B cell (primary cell): ENCODE measurements around the gene GRID1. TPM values are rescaled to one million over a fixed set of nuclear protein-coding genes. Genes with fewer than 3 reads are reported as not detected.
A peak's percentile ranks its signal among the peaks of the same experiment; 100 is the strongest.

Experiments used
- ATAC-seq: fragments of 200-7000 bp; cut with Tn5 transposase; one replicate; pipeline ENCODE4 v1.10.0; 2021; ENCODE audit warnings: low read depth, mild to moderate bottlenecking, moderate number of reproducible peaks, moderate library complexity
- CTCF ChIA-PET: fragments of 350-600 bp; sonication (Branson Sonifier 250); formaldehyde crosslinking; loops from one replicate; lab custom pipeline; 2021; ENCODE audit warnings: antibody characterized with exemption, inconsistent platforms; lab: Charles Lee
- POLR2A ChIA-PET: fragments of 350-600 bp; sonication (Branson Sonifier 250); formaldehyde crosslinking; loops from one replicate; lab custom pipeline; 2021; ENCODE audit warnings: antibody characterized with exemption; lab: Charles Lee
- DNase-seq: peaks from one replicate; pipeline ENCODE4 v3.0.0; 2013
- H2AFZ ChIP-seq: 2 replicates; pipeline ENCODE4 v1.6.1; 2012; ENCODE audit warnings: mild to moderate bottlenecking, low read depth, low read length; ENCODE audit not compliant: insufficient read depth, poor library complexity, severe bottlenecking
- H3K27ac ChIP-seq, 2 donors: 1 replicate in 1 of 2; 2 replicates in 1 of 2; pipeline ENCODE4 v1.5.1; 2012 to 2013; ENCODE audit warnings: low read length in 2 of 2, mild to moderate bottlenecking in 2 of 2, moderate library complexity in 1 of 2
- H3K27me3 ChIP-seq, 4 experiments: fragments of 200-600 bp in 1 of 4; sonication (generic) in 1 of 4; replicated peaks in 1 of 4; 1 replicate in 2 of 4; 2 replicates in 2 of 4; pipeline versions ENCODE4 v1.6.1 to v1.7.0; 2013 to 2016; ENCODE audit warnings: low read length in 3 of 4, mild to moderate bottlenecking in 2 of 4, mixed read lengths in 1 of 4, moderate library complexity in 1 of 4; ENCODE audit not compliant: insufficient read depth in 4 of 4, control insufficient read depth in 3 of 4; ENCODE audit errors: control extremely low read depth in 1 of 4
- H3K36me3 ChIP-seq, 2 experiments: replicated peaks in 1 of 2; 1 replicate in 1 of 2; 2 replicates in 1 of 2; pipeline versions ENCODE4 v1.6.1 to v1.7.1; 2013; ENCODE audit warnings: low read length in 1 of 2; ENCODE audit not compliant: insufficient read depth in 2 of 2, control insufficient read depth in 1 of 2; ENCODE audit errors: control extremely low read depth in 1 of 2, extremely low read depth in 1 of 2
- H3K4me1 ChIP-seq, 2 donors: fragments of 200-600 bp in 1 of 2; sonication (generic) in 1 of 2; 1 replicate in 1 of 2; 2 replicates in 1 of 2; pipeline versions ENCODE4 v1.5.1 to v1.6.1; 2013 to 2017; ENCODE audit warnings: low read length in 2 of 2; ENCODE audit not compliant: control insufficient read depth in 2 of 2, insufficient read depth in 2 of 2
- H3K4me2 ChIP-seq: replicated peaks from 2 replicates; pipeline ENCODE3; 2012; ENCODE audit warnings: mild to moderate bottlenecking, low read depth, low read length; ENCODE audit not compliant: poor library complexity, severe bottlenecking
- H3K4me3 ChIP-seq, 5 experiments: fragments of 200-600 bp in 1 of 5; sonication (generic) in 1 of 5; 1 replicate in 3 of 5; 2 replicates in 2 of 5; pipeline versions ENCODE4 v1.5.1 to v1.7.0; 2011 to 2016; ENCODE audit warnings: low read length in 4 of 5, mild to moderate bottlenecking in 4 of 5, low read depth in 2 of 5, control low read depth in 1 of 5, moderate library complexity in 1 of 5; ENCODE audit not compliant: insufficient read depth in 1 of 5; ENCODE audit errors: control extremely low read depth in 1 of 5, extremely low read depth in 1 of 5
- H3K79me2 ChIP-seq: fragments of 200-600 bp; sonication (generic); one replicate; pipeline ENCODE4 v1.6.0; 2016; ENCODE audit warnings: low read length; ENCODE audit not compliant: control insufficient read depth, insufficient read depth
- H3K9ac ChIP-seq: fragments of 200-600 bp; sonication (generic); 2 replicates; pipeline ENCODE4 v1.6.1; 2017; ENCODE audit warnings: mild to moderate bottlenecking, low read length, moderate library complexity
- H3K9me3 ChIP-seq, 3 donors: one replicate each; pipeline versions ENCODE4 v1.6.1 to v1.7.1; 2013; ENCODE audit warnings: low read length in 2 of 3; ENCODE audit not compliant: control insufficient read depth in 2 of 3, insufficient read depth in 1 of 3; ENCODE audit errors: control extremely low read depth in 1 of 3
- H4K20me1 ChIP-seq: 2 replicates; pipeline ENCODE4 v1.6.0; 2012; ENCODE audit warnings: mild to moderate bottlenecking, low read length; ENCODE audit not compliant: insufficient read depth, control insufficient read depth, poor library complexity, severe bottlenecking
- H3K27ac Mint-ChIP-seq: one replicate; pipeline ENCODE4 v1.8.0; 2021; ENCODE audit warnings: mixed read lengths
- H3K27me3 Mint-ChIP-seq: one replicate; pipeline ENCODE4 v1.8.0; 2021; ENCODE audit warnings: mixed read lengths
- H3K4me1 Mint-ChIP-seq: one replicate; pipeline ENCODE4 v1.8.0; 2021; ENCODE audit warnings: mixed read lengths
- H3K4me3 Mint-ChIP-seq: one replicate; pipeline ENCODE4 v1.8.0; 2021; ENCODE audit warnings: mixed read lengths
- H3K9me3 Mint-ChIP-seq: one replicate; pipeline ENCODE4 v1.8.0; 2022; ENCODE audit warnings: mixed read lengths; ENCODE audit not compliant: insufficient read depth
- CTCF ChIP-seq: fragments of 200-600 bp; IDR thresholded peaks from one replicate; pipeline ENCODE4 v1.8.0; 2022; ENCODE audit warnings: antibody characterized with exemption, mild to moderate bottlenecking
- EZH2 ChIP-seq: IDR thresholded peaks from 2 replicates; pipeline ENCODE4 v1.6.1; 2012; ENCODE audit warnings: borderline replicate concordance, low read depth, mild to moderate bottlenecking, moderate library complexity, low read length; ENCODE audit not compliant: insufficient read depth, poor library complexity, severe bottlenecking
- WGBS: methylation state at CpG from one replicate; pipeline ENCODE4 v1.1.5; 2013; ENCODE audit warnings: missing lambda C conversion rate; ENCODE audit not compliant: insufficient coverage; 5-methylcytosine and 5-hydroxymethylcytosine counted together
- intact Hi-C: fragments of 100-400 bp; cut with micrococcal nuclease; formaldehyde crosslinking; loops from one replicate; pipeline ENCODE4 v1.10.0; 2022
- polyA plus RNA-seq: library from polyadenylated mRNA; depleted of rRNA; stranded (reverse); fragments of >200 nt; gene quantifications from 2 replicates; pipeline ENCODE4 v1.2.3, GENCODE V29; 2012
- total RNA-seq, 2 donors: library from RNA; stranded (reverse); fragments of 120-200 nt in 1 of 2; gene quantifications; 1 replicate in 1 of 2; 2 replicates in 1 of 2; pipeline versions ENCODE4 v1.2.3 to v1.2.4, GENCODE V29; 2013 to 2022

Gene GRID1
- total and polyA plus RNA-seq, 2 donors (not counting 1 experiment from before 2014, with no cell fraction given): not detected

- ChIA-PET POLR2A (no interaction called here), CTCF (interaction anchor here (3.1 kb wide), 1 partner anchor 10 kb away, joined by 11 read pairs; no protein-coding TSS in a partner anchor)
- H3K27ac Mint-ChIP-seq: no peak overlapping the region
- no peak overlapping the region for H3K4me3 ChIP-seq
- no peak for DNase-seq
- no peaks in the 10 kb centered on the region for H3K79me2 ChIP-seq
- no peak overlapping the region for H3K4me2 ChIP-seq
- peaks cover 0 to 9% (median 0%) of the 10 kb centered on the region in 3 donors for H3K9me3 ChIP-seq
- H3K4me1 ChIP-seq: peaks cover 19 to 23% of the 10 kb centered on the region in 2 donors
- no peak overlapping the region for H3K27ac ChIP-seq
- H3K27me3 Mint-ChIP-seq: peaks cover 63% of the 10 kb centered on the region
- ATAC-seq: no peak
- peaks cover 0 to 52% (median 24%) of the 10 kb centered on the region in 4 experiments for H3K27me3 ChIP-seq
- H3K4me3 Mint-ChIP-seq: peak overlapping the region; percentile 60
- intact Hi-C loops: no loop called here
- 97% methylated on average over 8 of the region's 14 CpGs for WGBS
- H3K9me3 Mint-ChIP-seq: no peaks in the 10 kb centered on the region
- no peak overlapping the region for H3K9ac ChIP-seq
- H3K36me3 ChIP-seq: no peaks in the 10 kb centered on the region
- H2AFZ ChIP-seq: no peak overlapping the region
- TF ChIP-seq EZH2 (no peak), CTCF (no peak)
- H3K4me1 Mint-ChIP-seq: peaks cover 30% of the 10 kb centered on the region
- no peaks in the 10 kb centered on the region for H4K20me1 ChIP-seq
Measured at GRCh38 chr10:86390337-86391120, 23.9 kb upstream of the GRID1 start.
